Fibroblast of skin of right biceps (primary cell): ENCODE measurements around the gene MYLK4.

Source experiments
- DNase-seq: peaks from one replicate; pipeline ENCODE4 v3.0.0-alpha.2; 2013

The MYLK4 gene

DNA sequence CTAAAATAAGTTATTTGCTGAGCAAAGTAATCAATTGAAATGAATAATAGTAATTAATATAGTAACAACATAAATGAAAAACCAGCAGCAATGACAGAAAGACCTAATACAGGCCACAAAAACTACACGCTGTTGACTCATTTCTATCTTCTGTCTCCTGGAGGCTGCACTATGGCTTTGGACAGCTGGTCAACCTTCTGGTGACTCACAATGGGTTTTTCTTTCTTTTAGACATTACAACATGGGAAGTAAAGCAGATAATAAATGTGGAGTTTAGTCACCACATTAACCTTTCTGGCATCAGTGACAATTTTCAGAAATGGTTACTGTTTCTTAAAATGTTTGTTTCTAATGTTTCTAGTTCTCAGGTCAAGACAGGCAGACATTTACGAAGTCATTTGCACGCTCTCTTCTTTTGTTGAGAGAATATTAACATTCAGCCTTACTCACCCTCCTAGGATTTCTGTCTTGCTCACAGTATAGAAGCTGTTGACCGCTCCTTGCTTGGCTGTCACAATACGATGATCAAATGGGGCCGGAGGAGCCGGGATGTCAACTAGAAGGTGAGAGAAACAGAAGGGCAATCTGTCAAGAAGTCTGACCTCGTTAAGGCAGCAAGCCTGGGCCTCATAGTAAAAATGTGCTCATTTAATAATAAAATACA is 62.2 kb downstream of the MYLK4 start:
- peak; percentile 76 for DNase-seq

- DNase-seq, result peak; percentile 60
These were observed 63.3 kb downstream of the MYLK4 start for GRCh38 chr6:2687456-2687855.

- DNase-seq, result no peak
These were observed 64.2 kb downstream of the MYLK4 start for GRCh38 chr6:2686515-2686914.

DNA sequence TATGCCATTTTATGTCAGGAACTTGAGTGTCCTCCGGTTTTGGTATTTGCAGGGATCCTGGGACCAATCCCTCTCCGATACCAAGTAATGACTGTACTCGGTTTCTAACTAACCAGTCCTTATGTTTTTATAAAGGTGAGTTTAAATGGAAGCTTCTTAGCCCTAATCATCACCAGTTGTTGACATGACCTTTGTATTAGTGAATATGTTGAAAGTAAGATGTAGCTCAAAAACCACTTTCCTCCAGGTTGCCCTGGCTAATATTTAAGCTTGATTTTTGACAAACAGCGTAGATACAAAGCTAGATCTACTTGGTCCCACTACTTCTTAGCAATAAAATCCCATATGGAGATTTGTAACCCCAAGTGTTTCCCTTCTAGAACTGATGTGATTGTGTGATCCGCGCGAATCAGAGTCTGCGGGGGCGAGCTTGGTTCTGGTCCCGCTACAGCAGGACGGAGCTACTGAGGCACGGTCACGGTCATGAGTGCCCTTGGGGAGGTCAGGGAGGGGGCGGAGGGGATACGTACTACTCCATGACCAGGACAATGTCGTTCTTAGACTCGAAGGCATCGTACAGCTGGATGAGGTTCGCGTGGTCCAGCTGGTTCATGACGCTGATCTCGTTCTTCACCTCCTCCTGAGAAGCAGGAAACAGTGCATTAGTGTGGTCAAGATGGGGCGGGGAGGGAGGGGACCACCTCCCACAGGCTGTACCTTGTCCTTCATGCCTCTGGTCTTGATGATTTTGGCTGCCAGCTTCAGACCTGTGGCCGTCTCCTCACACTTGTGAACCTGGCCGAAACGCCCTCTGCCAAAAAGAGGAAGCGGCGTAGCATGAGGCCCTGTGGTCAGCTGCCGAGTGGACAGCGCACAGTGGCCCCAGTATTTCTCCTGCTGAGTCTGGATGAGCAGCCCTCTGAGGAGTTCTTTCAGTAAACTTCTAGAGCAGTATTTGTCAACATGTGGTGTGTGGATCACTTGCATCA is 65.7 kb downstream of the MYLK4 start:
- DNase-seq, result no peak

DNA sequence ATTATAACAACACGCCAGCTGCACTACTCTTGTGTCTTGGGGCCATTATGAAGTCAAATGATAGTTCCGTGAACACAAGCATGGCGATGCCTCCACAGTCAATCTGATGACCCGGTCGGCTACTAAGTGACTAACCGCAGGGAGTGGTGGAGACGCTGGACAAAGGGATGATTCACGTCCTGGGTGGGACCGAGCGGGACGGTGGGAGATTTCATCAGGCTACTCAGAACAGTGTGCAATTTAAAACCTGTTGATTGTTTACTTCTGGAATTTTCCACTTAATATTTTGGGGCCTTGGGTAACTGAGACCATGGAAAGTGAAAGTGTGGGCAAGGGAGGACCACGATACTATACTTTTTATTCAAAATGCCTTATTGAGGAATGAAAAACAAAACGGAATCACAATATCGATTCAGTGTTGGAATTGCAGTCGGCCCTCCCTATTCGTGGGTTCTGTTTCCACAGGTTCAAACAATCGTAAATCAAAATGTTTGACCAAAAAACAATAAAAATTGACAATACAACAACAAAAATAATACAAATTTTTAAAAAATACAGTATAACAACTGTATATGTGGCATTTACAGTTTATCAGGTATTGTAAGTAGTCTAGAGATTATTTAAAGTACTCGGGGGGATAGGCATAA is 66.5 kb downstream of the MYLK4 start:
- DNase-seq, result no peak

DNA sequence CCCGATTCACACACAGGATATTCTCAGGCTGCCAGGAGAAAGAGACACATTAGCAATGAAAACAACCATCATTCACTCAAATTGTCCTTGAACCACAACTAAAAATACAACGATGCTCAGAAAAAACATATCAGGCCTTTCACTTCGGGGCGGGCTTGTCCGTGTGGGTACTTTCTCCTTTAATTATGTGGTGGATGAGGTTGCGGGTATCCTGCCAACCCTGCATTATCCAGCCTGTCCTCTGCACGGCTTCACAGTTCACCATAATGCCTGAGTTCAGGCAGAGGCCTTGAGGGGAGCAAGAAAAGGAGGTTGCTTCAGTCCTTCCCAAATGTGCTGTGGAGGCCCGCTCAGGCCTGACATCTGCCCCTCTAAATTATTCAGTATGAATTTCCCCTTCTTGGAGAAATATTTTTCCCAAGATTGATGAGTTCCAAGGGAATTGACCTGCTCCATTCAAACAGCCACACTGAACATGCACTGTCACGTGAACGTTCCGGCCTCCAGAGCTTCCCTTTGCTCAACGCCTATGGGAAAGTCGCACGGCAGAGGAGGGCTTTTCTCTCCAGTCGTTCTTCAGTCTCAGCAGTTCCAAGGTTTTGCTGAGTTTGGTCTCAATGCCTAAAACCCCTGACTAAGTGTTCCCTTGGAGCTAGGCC is 70.3 kb downstream of the MYLK4 start:
- DNase-seq, result no peak

GRCh38 chr6:2677080-2677593 is 73.6 kb downstream of the MYLK4 start:
- no peak for DNase-seq

DNA sequence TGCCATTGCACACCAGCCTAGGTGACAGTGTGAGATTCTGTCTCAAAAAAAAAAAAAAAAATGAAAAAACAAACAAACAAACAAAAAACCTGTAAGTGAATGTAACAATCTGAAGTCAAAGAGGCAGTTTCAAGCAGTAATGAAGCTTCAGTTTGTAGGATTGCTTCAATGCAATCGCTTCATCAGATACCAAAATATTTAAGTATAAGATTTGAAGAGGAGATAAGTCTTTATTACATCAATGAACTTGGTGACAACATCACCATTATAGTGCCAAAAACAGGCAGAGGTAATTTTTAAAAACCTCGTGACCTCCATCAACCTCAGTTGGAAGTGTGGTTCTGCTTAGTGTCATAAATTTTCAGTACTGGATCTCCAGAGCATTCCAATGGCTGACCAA is 74.7 kb downstream of the MYLK4 start:
- no peak for DNase-seq

DNA sequence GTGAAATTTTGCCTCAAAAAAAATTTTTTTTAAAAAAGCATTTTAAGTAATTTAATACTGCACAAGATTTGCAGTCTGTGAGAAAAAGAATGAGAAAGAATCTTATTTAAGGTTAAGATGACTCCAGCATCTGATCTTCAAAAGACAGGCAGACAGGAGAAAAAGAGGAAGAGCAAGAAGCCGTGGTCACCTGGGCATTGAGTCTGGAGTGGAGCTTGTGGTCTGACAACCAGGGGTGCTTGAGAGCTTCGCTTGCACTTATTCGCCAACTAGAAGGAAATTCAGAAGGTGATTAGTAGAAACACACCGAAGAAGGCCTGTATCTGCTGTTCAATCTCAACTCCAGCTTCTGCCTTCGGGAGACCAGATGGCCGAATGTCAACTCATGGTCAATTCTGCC is 75.9 kb downstream of the MYLK4 start:
- no peak for DNase-seq

- DNase-seq, result no peak
These were observed 81.5 kb downstream of the MYLK4 start for GRCh38 chr6:2669067-2669700.

DNA sequence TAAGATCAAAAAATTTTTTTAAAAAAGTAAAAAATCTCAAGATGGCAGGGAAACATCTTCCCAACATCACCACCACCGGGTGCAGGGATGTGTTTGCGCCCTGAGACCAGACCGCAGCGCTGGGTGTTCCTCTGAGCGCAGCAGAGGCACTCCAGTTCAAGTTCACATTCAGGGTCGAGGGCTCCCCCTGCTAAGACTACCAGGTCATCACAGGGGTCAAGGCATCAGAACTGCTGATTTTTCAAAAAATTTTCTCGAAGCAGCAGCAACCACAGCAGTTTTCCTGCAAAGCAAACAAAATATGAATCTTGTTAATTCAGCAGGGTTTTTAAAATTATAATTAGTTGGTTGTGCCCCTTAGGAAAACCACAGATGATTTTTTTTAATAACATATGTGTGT is 83.1 kb downstream of the MYLK4 start:
- no peak for DNase-seq

GRCh38 chr6:2666906-2667575 is 83.7 kb downstream of the MYLK4 start:
- DNase-seq, result no peak

GRCh38 chr6:2665146-2666070 is 85.3 kb downstream of the MYLK4 start:
- no peak for DNase-seq

- no peak for DNase-seq
These were observed 87.6 kb downstream of the MYLK4 start for GRCh38 chr6:2663123-2663522.

GRCh38 chr6:2661651-2662050 is 89.1 kb downstream of the MYLK4 start:
- DNase-seq, result no peak

DNA sequence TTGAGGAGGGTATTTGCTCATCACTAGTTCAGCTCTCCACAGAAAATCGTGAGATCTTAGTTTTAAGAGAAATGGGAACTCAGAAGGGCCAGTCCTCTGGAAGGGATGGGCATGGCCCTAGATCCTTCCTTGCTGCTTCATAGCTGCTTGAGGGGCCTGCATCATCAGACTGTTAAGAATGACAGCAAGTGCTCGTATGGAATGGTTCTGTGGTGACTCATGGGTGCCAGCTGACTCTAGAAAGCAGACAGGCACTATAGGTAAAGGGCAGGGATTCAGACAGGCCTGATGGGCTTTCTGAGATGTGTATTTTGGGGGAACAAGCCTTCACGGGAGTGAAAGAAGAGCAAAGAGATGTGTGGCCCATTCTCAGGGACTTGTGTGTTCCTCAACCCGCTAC is 90.8 kb downstream of the MYLK4 start:
- DNase-seq, result peak; percentile 19

DNA sequence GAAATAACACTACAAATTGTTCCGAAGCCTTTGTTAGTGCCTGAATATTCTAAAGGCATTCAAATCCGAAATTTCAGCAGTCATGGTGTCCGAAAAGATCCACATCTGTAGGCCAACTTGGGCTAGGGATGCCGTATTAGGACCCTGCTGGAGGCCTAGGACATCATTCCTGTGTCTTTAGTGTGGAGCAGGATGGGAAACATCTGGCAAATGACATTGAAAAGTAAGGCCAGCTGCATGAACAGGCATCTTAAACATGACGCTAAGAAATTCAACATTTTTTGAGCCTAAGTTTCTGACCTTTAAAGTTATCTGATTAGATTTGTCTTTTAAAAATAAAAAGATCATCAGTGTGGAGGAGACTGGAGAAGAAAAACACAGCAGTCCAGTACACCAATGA is 91.3 kb downstream of the MYLK4 start:
- DNase-seq, result no peak

- no peak for DNase-seq
These were observed 91.9 kb downstream of the MYLK4 start for GRCh38 chr6:2658788-2659187.

GRCh38 chr6:2656460-2657079 is 94.2 kb downstream of the MYLK4 start:
- no peak for DNase-seq

- DNase-seq, result no peak
These were observed 94.8 kb downstream of the MYLK4 start for GRCh38 chr6:2655844-2656433.
